Ascending aorta (tissue), 2 donors: ENCODE data around the gene EMP1. TPM values are rescaled to one million over a fixed set of nuclear protein-coding genes. Genes with fewer than 3 reads are reported as not detected.

Experiments used
- DNase-seq, 2 donors: peaks; one replicate each; pipeline ENCODE4 v3.0.0-alpha.2; 2019; ENCODE audit warnings: low spot score in 2 of 2
- H3K27ac ChIP-seq, 2 donors: fragments of 200-600 bp; sonication (generic); one replicate each; pipeline ENCODE4 v1.5.1; 2016 to 2017; ENCODE audit warnings: mild to moderate bottlenecking in 1 of 2
- H3K27me3 ChIP-seq: fragments of 200-600 bp; sonication (generic); one replicate; pipeline ENCODE4 v1.5.1; 2017
- H3K36me3 ChIP-seq, 2 donors: fragments of 200-600 bp; sonication (generic); one replicate each; pipeline ENCODE4 v1.5.1; 2016
- H3K4me1 ChIP-seq, 2 donors: fragments of 200-600 bp; sonication (generic); one replicate each; pipeline ENCODE4 v1.5.1; 2016 to 2017; ENCODE audit warnings: mild to moderate bottlenecking in 1 of 2
- H3K4me3 ChIP-seq, 2 donors: fragments of 200-600 bp; sonication (generic); one replicate each; pipeline ENCODE4 v1.5.1; 2016 to 2017; ENCODE audit warnings: mild to moderate bottlenecking in 1 of 2
- H3K9me3 ChIP-seq, 2 donors: fragments of 200-600 bp; sonication (generic); one replicate each; pipeline ENCODE4 v1.5.1; 2016
- intact Hi-C: fragments of 100-400 bp; cut with DNase I; formaldehyde crosslinking; loops from one replicate; pipeline ENCODE4 v1.15.1; 2023
- total RNA-seq: library from RNA; depleted of rRNA; stranded (reverse); fragments of >200 nt; gene quantifications from one replicate; pipeline ENCODE4 v1.1.0, GENCODE V29; 2016
- TF ChIP-seq, protein P1 (sequence below), 3 experiments: fragments of 200-600 bp in 2 of 3; fragments of 450-650 bp in 1 of 3; sonication (generic) in 2 of 3; IDR thresholded peaks; one replicate each; pipeline ENCODE4 v1.5.1; 2016 to 2019; ENCODE audit warnings: antibody characterized with exemption in 3 of 3, mild to moderate bottlenecking in 1 of 3, moderate library complexity in 1 of 3

EMP1 gene
- total RNA-seq, 1 donor from 2014 or later, result 588 TPM

DNA sequence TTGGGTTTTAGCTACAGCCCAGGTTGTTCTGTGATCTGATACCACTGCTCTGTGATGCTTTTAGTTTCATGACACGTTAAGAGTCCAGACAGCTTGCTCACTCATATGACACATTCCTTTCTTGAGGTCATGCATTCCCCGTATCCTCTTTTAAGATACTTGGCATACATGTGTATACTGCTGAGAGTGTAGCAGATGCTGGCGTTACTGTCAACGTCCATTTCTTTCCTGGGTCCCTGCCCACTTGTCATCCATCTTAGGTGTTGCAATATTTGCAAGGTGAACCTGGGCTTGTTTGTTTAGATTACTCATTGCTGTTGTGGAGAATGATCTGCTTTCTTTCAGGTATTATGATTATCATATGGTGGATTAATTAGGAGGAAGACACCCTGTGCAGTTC is 9.1 kb upstream of the EMP1 start:
- H3K27ac ChIP-seq, result no peak overlapping the region
- DNase-seq, result no peak
- H3K27me3 ChIP-seq, result no peaks in the 10 kb centered on the region
- H3K36me3 ChIP-seq, result no peaks in the 10 kb centered on the region
- no peaks in the 10 kb centered on the region for H3K4me1 ChIP-seq
- H3K4me3 ChIP-seq, result no peak overlapping the region
- intact Hi-C loops, result no loop called here
- H3K9me3 ChIP-seq, result no peaks in the 10 kb centered on the region
- TF ChIP-seq, protein P1, sequence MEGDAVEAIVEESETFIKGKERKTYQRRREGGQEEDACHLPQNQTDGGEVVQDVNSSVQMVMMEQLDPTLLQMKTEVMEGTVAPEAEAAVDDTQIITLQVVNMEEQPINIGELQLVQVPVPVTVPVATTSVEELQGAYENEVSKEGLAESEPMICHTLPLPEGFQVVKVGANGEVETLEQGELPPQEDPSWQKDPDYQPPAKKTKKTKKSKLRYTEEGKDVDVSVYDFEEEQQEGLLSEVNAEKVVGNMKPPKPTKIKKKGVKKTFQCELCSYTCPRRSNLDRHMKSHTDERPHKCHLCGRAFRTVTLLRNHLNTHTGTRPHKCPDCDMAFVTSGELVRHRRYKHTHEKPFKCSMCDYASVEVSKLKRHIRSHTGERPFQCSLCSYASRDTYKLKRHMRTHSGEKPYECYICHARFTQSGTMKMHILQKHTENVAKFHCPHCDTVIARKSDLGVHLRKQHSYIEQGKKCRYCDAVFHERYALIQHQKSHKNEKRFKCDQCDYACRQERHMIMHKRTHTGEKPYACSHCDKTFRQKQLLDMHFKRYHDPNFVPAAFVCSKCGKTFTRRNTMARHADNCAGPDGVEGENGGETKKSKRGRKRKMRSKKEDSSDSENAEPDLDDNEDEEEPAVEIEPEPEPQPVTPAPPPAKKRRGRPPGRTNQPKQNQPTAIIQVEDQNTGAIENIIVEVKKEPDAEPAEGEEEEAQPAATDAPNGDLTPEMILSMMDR (IDR thresholded peaks at IDR 0.05), result no peak

DNA sequence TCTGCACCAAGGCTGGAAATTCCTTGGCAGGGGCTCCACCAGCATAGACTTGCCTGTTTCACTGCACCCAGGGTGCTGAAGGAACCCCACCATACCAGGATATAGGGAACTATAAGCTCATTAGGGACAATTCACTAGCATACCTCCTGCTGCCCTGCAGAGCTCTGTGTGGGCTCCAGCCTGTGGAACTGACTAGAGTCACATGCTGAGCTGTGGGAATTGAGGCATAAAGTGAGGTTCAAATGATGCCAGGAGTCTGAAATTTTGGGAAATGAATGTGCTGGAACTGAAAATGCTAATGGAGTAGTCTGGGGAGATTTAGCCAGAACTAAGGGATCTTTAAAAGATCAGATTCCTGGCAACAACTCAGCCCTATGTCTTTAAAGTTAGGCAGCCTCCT is 7.3 kb upstream of the EMP1 start:
- no peak overlapping the region for H3K27ac ChIP-seq

DNA sequence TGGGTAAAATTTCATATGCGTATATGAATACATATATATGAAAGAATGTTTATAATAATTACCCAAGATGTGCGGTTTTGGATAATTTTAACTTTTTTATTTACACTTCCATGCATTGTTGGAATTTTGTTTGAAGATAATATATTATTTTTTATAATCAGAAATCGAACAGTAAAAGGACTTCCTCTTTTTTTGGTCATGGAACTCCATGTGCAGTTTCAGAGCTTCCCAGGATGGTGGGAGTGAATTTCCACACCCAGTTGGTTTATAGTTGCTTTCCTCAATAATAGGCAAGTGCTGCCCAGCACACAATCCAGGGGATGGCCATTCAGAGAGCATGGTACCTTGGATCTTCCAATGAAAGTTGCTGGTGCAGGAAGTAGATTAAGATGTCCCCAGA is 6.3 kb upstream of the EMP1 start:
- no peaks in the 10 kb centered on the region for H3K9me3 ChIP-seq
- intact Hi-C loops, result no loop called here
- H3K27me3 ChIP-seq, result no peaks in the 10 kb centered on the region
- peak in 1 of 2 donors; percentile 19 for DNase-seq
- H3K27ac ChIP-seq, result no peak overlapping the region
- H3K36me3 ChIP-seq, result no peaks in the 10 kb centered on the region
- H3K4me3 ChIP-seq, result no peak overlapping the region
- TF ChIP-seq, protein P1 (IDR thresholded peaks at IDR 0.05), result no peak
- no peaks in the 10 kb centered on the region for H3K4me1 ChIP-seq

More for the DNA sequence above, 7.3 kb upstream of the EMP1 start:
- Histone ChIP-seq H3K27me3 (no peaks in the 10 kb centered on the region), H3K4me3 (no peak overlapping the region), H3K9me3 (no peaks in the 10 kb centered on the region), H3K36me3 (no peaks in the 10 kb centered on the region), H3K4me1 (no peaks in the 10 kb centered on the region)
- peak in 1 of 2 donors; percentile 56 for DNase-seq
- intact Hi-C loops, result no loop called here
- TF ChIP-seq, protein P1 (IDR thresholded peaks at IDR 0.05), result no peak

DNA sequence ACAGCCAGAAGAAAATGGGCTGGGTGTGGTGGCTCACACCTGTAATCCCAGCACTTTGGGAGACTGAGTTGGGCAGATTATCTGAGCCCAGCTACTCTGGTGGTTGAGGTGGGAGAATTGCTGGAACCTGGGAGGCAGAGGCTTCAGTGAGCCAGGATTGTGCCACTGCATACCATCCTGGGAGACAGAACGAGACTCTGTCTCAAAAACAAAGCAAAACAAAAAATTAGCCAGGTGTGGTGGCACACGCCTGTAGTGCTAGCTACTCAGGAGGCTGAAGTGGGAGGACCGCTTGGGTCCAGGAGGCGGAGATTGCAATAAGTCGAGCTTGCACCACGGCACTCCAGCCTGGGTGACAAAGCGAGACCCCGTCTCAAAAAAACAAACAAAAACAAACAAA is 3.8 kb upstream of the EMP1 start:
- no peaks in the 10 kb centered on the region for H3K27me3 ChIP-seq
- H3K27ac ChIP-seq, result no peak overlapping the region
- H3K9me3 ChIP-seq, result no peaks in the 10 kb centered on the region
- intact Hi-C loops, result no loop called here
- no peak overlapping the region for H3K4me3 ChIP-seq
- H3K36me3 ChIP-seq, result no peaks in the 10 kb centered on the region
- DNase-seq, result peak in 1 of 2 donors; percentile 41
- H3K4me1 ChIP-seq, result peaks cover 3 to 7% of the 10 kb centered on the region in 2 donors
- TF ChIP-seq, protein P1 (IDR thresholded peaks at IDR 0.05), result no peak

DNA sequence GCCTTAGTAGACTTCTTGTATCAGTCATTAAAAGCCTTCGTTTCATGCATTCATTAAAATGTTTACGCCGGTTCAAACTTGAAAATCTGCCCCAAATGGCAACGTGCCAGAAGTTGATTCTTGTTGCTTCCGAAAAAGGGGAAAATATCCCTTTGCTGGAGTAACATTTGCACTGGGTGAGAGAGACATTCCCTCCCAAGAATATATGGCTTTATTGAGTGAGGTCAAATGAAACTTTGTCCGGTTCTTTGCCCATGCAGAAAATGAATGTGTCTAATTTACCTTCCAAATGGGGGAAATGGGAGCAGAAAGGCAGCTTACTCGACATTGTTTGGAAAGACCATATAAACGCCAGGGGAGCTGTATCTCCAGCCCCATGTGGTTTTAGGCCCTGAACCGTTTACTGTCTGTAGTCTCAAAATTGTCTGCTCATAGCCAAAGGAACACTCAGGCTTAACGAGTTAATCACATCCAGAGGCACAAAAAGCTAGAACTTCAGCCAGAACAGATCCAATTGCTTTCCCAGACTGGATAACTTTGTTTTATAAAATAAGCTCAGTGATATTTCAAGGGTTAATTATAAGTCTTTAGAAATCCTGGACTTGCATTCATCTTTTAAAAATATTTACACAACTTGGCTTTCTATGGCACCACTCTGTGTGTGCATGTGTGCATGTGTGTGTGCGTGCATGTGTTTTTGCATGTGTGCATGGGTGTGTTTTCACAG is 2.9 kb upstream of the EMP1 start:
- no peak overlapping the region for H3K4me3 ChIP-seq
- TF ChIP-seq, protein P1 (IDR thresholded peaks at IDR 0.05), result no peak
- DNase-seq, result no peak
- H3K9me3 ChIP-seq, result no peaks in the 10 kb centered on the region
- intact Hi-C loops, result no loop called here
- no peaks in the 10 kb centered on the region for H3K27me3 ChIP-seq
- no peaks in the 10 kb centered on the region for H3K36me3 ChIP-seq
- H3K4me1 ChIP-seq, result peaks cover 3 to 7% of the 10 kb centered on the region in 2 donors
- no peak overlapping the region for H3K27ac ChIP-seq
